Vagina (tissue), 2 donors: ENCODE data around the gene C16orf54. TPM values are rescaled to one million over a fixed set of nuclear protein-coding genes. Genes with fewer than 3 reads are reported as not detected.
"Not testable (repeated sequence)": the region's sequence is repeated elsewhere in the genome, so short reads cannot be mapped to it uniquely, and the experiment has no call there.

ENCODE experiments used
- DNase-seq, 2 donors: peaks; one replicate each; pipeline ENCODE4 v3.0.0-alpha.2; 2017; ENCODE audit errors: extremely low spot score in 2 of 2
- H3K27ac ChIP-seq: fragments of 200-600 bp; sonication (generic); one replicate; pipeline ENCODE4 v1.5.1; 2019
- H3K27me3 ChIP-seq: fragments of 200-600 bp; sonication (generic); one replicate; pipeline ENCODE4 v1.5.1; 2019
- H3K36me3 ChIP-seq, 2 donors: fragments of 200-600 bp; sonication (generic); one replicate each; pipeline ENCODE4 v1.5.1; 2017 to 2019
- H3K4me1 ChIP-seq: fragments of 200-600 bp; sonication (generic); one replicate; pipeline ENCODE4 v1.5.1; 2019
- H3K4me3 ChIP-seq, 2 donors: fragments of 200-600 bp; sonication (generic); 1 replicate in 1 of 2; 2 replicates in 1 of 2; pipeline ENCODE4 v1.5.1; 2016 to 2019
- H3K9me3 ChIP-seq: fragments of 200-600 bp; sonication (generic); one replicate; pipeline ENCODE4 v1.5.1; 2019
- POLR2A ChIP-seq, 2 donors: fragments of 450-650 bp; IDR thresholded peaks; one replicate each; pipeline ENCODE4 v1.6.1; 2017; ENCODE audit warnings: antibody characterized with exemption in 2 of 2, mild to moderate bottlenecking in 2 of 2, moderate library complexity in 2 of 2
- POLR2AphosphoS5 ChIP-seq, 2 donors: sonication (generic); formaldehyde crosslinking; IDR thresholded peaks; one replicate each; pipeline ENCODE4 v1.9.0; 2017; ENCODE audit warnings: antibody characterized with exemption in 2 of 2, mild to moderate bottlenecking in 2 of 2, low read depth in 1 of 2; ENCODE audit not compliant: insufficient read depth in 1 of 2
- intact Hi-C: fragments of 100-400 bp; cut with DNase I; formaldehyde crosslinking; loops from one replicate; pipeline ENCODE4 v1.15.1; 2023
- total RNA-seq: library from RNA; depleted of rRNA; stranded (reverse); fragments of >200 nt; gene quantifications from one replicate; pipeline ENCODE4 v1.2.3, GENCODE V29; 2016
- TF ChIP-seq, protein P1 (sequence below), 3 experiments: fragments of 450-650 bp in 2 of 3; fragments of 200-600 bp in 1 of 3; sonication (generic) in 1 of 3; IDR thresholded peaks; one replicate each; pipeline ENCODE4 v1.5.1; 2017 to 2019; ENCODE audit warnings: antibody characterized with exemption in 3 of 3, mild to moderate bottlenecking in 2 of 3, moderate library complexity in 2 of 3

C16orf54 gene
- total RNA-seq, 1 donor from 2014 or later = 3.2 TPM

DNA sequence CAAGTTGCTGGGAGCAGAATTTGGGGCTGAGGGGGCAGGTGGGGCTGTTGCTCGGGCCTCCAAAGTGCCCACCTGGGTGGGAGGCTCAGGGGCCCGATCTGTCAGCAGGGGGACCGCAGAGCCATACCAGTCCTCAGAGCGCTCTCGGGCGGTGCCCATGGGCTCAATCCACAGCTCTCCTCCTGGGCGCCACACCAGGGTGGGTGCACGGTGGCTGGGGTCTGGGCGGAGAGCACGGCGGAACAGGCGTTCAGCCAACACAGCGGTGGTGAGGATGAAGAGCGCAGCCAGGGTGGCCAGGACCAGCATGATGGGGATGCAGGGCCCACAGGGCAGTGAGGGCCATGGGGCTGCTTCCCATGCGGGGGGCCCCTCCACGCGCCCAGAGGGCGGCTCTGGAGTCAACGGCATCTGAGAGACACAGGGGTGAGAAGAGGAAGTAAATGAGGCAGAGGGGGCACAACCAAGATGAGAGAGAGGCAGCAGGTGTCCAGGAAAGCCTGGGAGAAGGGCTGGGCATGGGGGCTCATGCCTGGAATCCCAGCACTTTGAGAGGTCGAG, 1.2 kb downstream of the C16orf54 start:
- intact Hi-C loops = no loop called here
- no peaks in the 10 kb centered on the region for H3K4me1 ChIP-seq
- H3K27ac ChIP-seq = no peak overlapping the region
- no peaks in the 10 kb centered on the region for H3K9me3 ChIP-seq
- H3K27me3 ChIP-seq = no peaks in the 10 kb centered on the region
- TF ChIP-seq, protein P1, sequence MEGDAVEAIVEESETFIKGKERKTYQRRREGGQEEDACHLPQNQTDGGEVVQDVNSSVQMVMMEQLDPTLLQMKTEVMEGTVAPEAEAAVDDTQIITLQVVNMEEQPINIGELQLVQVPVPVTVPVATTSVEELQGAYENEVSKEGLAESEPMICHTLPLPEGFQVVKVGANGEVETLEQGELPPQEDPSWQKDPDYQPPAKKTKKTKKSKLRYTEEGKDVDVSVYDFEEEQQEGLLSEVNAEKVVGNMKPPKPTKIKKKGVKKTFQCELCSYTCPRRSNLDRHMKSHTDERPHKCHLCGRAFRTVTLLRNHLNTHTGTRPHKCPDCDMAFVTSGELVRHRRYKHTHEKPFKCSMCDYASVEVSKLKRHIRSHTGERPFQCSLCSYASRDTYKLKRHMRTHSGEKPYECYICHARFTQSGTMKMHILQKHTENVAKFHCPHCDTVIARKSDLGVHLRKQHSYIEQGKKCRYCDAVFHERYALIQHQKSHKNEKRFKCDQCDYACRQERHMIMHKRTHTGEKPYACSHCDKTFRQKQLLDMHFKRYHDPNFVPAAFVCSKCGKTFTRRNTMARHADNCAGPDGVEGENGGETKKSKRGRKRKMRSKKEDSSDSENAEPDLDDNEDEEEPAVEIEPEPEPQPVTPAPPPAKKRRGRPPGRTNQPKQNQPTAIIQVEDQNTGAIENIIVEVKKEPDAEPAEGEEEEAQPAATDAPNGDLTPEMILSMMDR (IDR thresholded peaks at IDR 0.05) = no peak
- TF ChIP-seq POLR2AphosphoS5 (IDR thresholded peaks at IDR 0.05; ENCODE audit: insufficient read depth in 1 of 2, low read depth in 1 of 2) (no peak), POLR2A (IDR thresholded peaks at IDR 0.05) (no peak)
- DNase-seq = no peak
- peak overlapping the region in 1 of 2 donors; percentile 37 for H3K4me3 ChIP-seq
- H3K36me3 ChIP-seq = no peaks in the 10 kb centered on the region

DNA sequence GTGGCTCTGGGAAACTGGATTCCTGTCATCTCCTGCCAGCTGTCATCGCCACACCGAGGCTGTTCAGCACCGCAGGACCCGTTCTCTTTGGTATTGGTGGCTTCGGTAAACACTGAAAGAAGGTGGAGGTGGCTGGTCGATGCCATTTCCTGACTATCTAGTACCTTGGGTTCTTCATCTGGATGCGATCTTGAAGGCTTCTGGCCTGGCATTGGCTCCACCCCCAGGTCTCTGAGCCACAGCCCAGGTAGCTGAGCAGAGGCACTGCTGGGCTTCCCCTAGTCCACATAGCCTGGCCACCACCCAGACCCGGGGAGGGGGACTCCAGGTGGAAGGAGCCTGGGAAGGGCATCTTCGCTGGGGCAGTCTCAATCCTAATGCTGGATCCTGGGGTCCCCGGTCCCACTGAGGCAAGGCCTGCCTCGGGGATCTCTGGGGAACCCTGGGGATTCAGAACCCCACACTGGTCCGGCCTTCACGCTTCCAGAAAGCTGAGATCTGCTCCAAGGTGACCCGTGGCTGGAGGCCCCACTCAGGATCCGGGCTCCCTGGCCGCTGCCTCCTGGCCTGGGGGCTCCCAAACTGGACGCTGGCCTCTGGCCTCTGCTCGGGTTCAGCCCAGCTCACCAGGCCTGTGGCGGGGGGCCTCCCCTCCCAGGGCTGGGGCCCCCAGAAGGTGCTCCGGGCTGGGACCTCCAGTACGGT, 1.8 kb downstream of the C16orf54 start:
- no peak for DNase-seq
- no peak overlapping the region for H3K27ac ChIP-seq
- TF ChIP-seq, protein P1 (IDR thresholded peaks at IDR 0.05) = no peak
- TF ChIP-seq POLR2AphosphoS5 (IDR thresholded peaks at IDR 0.05; ENCODE audit: insufficient read depth in 1 of 2, low read depth in 1 of 2) (no peak), POLR2A (IDR thresholded peaks at IDR 0.05) (no peak)
- intact Hi-C loops = no loop called here
- no peaks in the 10 kb centered on the region for H3K27me3 ChIP-seq
- no peaks in the 10 kb centered on the region for H3K36me3 ChIP-seq
- H3K9me3 ChIP-seq = no peaks in the 10 kb centered on the region
- no peaks in the 10 kb centered on the region for H3K4me1 ChIP-seq
- no peak overlapping the region for H3K4me3 ChIP-seq

DNA sequence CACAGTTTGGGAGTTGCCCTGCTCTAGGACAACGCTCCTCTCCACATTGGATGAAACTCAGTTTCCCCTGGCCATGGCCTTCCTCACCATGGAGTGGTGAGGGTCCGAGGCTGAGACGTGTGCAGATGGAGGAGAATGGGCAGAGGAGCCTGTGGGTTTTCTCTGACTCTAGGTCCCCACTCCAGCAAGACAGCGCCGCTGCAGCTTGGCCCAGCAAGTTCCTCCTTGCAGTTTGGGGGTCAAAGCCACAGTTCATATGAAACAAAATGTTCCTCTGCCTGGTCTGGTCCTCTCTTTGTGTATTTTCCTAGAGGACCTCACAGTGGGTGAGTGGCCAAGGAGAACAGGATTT, 2.3 kb downstream of the C16orf54 start:
- H3K27me3 ChIP-seq = no peaks in the 10 kb centered on the region
- intact Hi-C loops = no loop called here

DNA sequence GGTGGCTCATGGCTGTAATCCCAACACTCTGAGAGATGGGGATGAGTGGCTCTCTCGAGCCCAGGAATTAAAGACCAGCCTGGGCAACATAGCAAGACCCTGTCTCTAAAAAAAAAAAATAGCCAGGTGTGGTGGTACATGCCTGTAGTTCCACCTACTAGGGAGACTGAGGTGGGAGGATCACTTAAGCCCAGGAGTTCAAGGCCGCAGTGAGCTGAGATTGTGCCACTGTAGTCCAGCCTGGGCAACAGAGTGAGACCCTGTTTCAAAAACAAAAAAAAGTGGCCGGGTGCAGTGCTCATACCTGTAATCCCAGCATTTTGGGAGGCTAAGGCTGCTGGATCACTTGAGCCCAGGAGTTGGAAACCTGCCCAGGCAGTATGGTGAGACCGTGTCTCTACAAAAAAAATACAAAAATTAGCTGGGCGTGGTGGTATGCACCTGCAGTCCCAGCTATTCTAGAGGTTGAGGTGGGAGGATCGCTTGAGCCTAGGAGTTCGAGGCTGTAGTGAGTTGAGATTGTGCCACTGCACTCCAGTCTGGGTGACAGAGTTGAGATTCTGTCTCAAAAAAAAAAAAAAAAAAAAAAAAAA, 3.0 kb downstream of the C16orf54 start:
- Histone ChIP-seq H3K4me3 (no peak overlapping the region), H3K9me3 (no peaks in the 10 kb centered on the region), H3K4me1 (no peaks in the 10 kb centered on the region), H3K27ac (no peak overlapping the region), H3K36me3 (no peaks in the 10 kb centered on the region), H3K27me3 (no peaks in the 10 kb centered on the region)
- no peak for DNase-seq
- TF ChIP-seq POLR2A (IDR thresholded peaks at IDR 0.05) (no peak), POLR2AphosphoS5 (IDR thresholded peaks at IDR 0.05; ENCODE audit: insufficient read depth in 1 of 2, low read depth in 1 of 2) (no peak)
- TF ChIP-seq, protein P1 (IDR thresholded peaks at IDR 0.05) = no peak
- intact Hi-C loops = no loop called here

More for the DNA sequence above, 2.3 kb downstream of the C16orf54 start:
- H3K4me1 ChIP-seq = no peaks in the 10 kb centered on the region
- DNase-seq = no peak
- H3K27ac ChIP-seq = no peak overlapping the region
- no peak overlapping the region for H3K4me3 ChIP-seq
- no peaks in the 10 kb centered on the region for H3K9me3 ChIP-seq
- no peaks in the 10 kb centered on the region for H3K36me3 ChIP-seq
- no peak for TF ChIP-seq POLR2AphosphoS5 (IDR thresholded peaks at IDR 0.05; ENCODE audit: insufficient read depth in 1 of 2, low read depth in 1 of 2)
- TF ChIP-seq, protein P1 (IDR thresholded peaks at IDR 0.05) = no peak
- TF ChIP-seq POLR2A (IDR thresholded peaks at IDR 0.05) = no peak

DNA sequence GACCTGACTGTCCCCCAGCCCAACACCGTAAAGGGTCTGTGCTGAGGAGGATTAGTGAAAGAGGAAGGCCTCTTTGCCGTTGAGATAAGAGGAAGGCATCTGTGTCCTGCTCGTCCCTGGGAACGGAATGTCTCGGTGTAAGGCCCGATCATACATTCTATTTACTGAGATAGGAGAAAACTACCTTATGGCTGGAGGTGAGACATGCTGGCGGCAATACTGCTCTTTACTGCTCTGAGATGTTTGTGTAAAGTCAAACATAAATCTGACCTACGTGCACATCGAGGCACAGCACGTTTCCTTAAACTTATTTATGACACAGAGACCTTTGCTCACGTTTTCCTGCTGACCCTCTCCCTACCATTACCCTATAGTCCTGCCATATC, 5.2 kb downstream of the C16orf54 start:
- H3K27me3 ChIP-seq, H3K36me3 ChIP-seq, H3K9me3 ChIP-seq, DNase-seq, intact Hi-C loops, H3K27ac ChIP-seq, H3K4me1 ChIP-seq, H3K4me3 ChIP-seq: not testable (repeated sequence)

DNA sequence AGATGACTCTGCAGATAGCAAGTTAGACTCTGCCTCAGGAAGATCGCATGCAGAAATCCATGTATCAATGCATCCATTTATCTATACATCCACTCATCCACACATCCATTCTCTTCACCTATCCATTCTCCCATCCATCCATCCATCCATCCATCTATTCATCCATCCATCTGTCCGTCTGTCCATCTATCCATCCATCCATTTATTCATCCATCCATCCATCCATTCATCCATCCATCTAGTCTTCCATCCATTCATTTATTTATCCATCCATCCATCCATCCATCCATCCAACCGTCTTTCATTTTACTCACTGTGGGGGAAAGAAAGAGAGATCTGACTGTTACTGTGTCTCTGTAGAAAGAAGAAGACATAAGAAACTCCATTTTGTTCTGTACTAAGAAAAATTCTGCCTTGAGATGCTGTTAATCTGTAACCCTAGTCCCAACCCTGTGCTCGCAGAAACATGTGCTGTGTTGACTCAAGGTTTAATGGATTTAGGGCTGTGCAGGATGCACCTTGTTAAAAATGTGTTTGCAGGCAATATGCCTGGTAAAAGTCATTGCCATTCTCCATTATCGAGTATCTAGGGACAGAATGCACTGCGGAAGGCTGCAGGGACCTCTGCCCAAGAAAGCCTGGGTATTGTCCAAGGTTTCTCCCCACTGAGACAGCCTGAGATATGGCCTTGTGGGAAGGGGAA, 5.7 kb downstream of the C16orf54 start:
- intact Hi-C loops, H3K27me3 ChIP-seq, H3K4me1 ChIP-seq, DNase-seq, H3K4me3 ChIP-seq, H3K9me3 ChIP-seq, H3K36me3 ChIP-seq, H3K27ac ChIP-seq: not testable (repeated sequence)
